IMR-90 (cell line): ENCODE results near the gene SMC1B. TPM values are rescaled to one million over a fixed set of nuclear protein-coding genes. Genes with fewer than 3 reads are reported as not detected.
"Not testable (repeated sequence)": the region's sequence is repeated elsewhere in the genome, so short reads cannot be mapped to it uniquely, and the experiment has no call there.

Experiments
- ATAC-seq: fragments of 200-7000 bp; cut with Tn5 transposase; 2 replicates; pipeline ENCODE4 v1.9.1; 2020; ENCODE audit warnings: low read depth, mild to moderate bottlenecking, moderate library complexity
- BruUV-seq: library from RNA; stranded (reverse); fragments of 400-500 nt; replicated peaks from 2 replicates; lab custom pipeline; 2021; lab: Mats Ljungman, UMichigan
- CTCF ChIA-PET: fragments of 300-600 bp; formaldehyde crosslinking; extraction: SDS; loops from one replicate; lab custom pipeline; 2021; ENCODE audit warnings: antibody characterized with exemption; lab: Yijun Ruan, JAX
- POLR2A ChIA-PET: fragments of 300-600 bp; sonication (Branson Sonifier 250); formaldehyde crosslinking; loops from one replicate; lab custom pipeline; 2022; ENCODE audit warnings: antibody characterized with exemption; ENCODE audit not compliant: unreplicated experiment; lab: Charles Lee
- DNase-seq: peaks from one replicate; pipeline ENCODE4 v3.0.0; 2013
- H2AFZ ChIP-seq: replicated peaks from 2 replicates; pipeline ENCODE3; 2013; ENCODE audit warnings: low read length, mild to moderate bottlenecking; ENCODE audit not compliant: poor library complexity
- H2AK5ac ChIP-seq: 2 replicates; pipeline ENCODE4 v1.6.1; 2013; ENCODE audit warnings: low read depth, low read length, inconsistent platforms
- H2AK9ac ChIP-seq: replicated peaks from 2 replicates; pipeline ENCODE3; 2013; ENCODE audit warnings: mild to moderate bottlenecking, low read depth, low read length, moderate library complexity; ENCODE audit not compliant: poor library complexity
- H2BK120ac ChIP-seq: 2 replicates; pipeline ENCODE4 v1.6.1; 2013; ENCODE audit warnings: low read depth, low read length, inconsistent platforms
- H2BK15ac ChIP-seq: 3 replicates; pipeline ENCODE4 v1.6.1; 2013; ENCODE audit warnings: low read depth, low read length, inconsistent platforms
- H2BK20ac ChIP-seq: 2 replicates; pipeline ENCODE4 v1.6.1; 2013; ENCODE audit warnings: low read depth, mild to moderate bottlenecking, inconsistent platforms, low read length, moderate library complexity
- H2BK5ac ChIP-seq: 2 replicates; pipeline ENCODE4 v1.6.1; 2013; ENCODE audit warnings: mild to moderate bottlenecking, low read depth, low read length, inconsistent platforms; ENCODE audit not compliant: poor library complexity, severe bottlenecking
- H3K14ac ChIP-seq: replicated peaks from 2 replicates; pipeline ENCODE4 v1.6.1; 2013; ENCODE audit warnings: low read depth, low read length, inconsistent platforms
- H3K18ac ChIP-seq: 2 replicates; pipeline ENCODE4 v1.6.1; 2013; ENCODE audit warnings: low read depth, low read length, control low read depth
- H3K23ac ChIP-seq: 2 replicates; pipeline ENCODE4 v1.6.1; 2013; ENCODE audit warnings: low read depth, low read length, inconsistent platforms
- H3K27ac ChIP-seq: 2 replicates; pipeline ENCODE4 v1.5.1; 2013; ENCODE audit warnings: mild to moderate bottlenecking, control low read depth, low read length; ENCODE audit not compliant: insufficient read depth
- H3K27me3 ChIP-seq: 2 replicates; pipeline ENCODE4 v1.6.1; 2013; ENCODE audit warnings: low read length; ENCODE audit not compliant: control insufficient read depth, insufficient read depth
- H3K36me3 ChIP-seq: 2 replicates; pipeline ENCODE4 v1.6.1; 2013; ENCODE audit warnings: low read length, mixed read lengths; ENCODE audit not compliant: control insufficient read depth, insufficient read depth
- H3K4ac ChIP-seq: 2 replicates; pipeline ENCODE4 v1.6.1; 2013; ENCODE audit warnings: low read depth, low read length, inconsistent platforms
- H3K4me1 ChIP-seq: 2 replicates; pipeline ENCODE4 v1.6.1; 2013; ENCODE audit warnings: low read length, mixed read lengths; ENCODE audit not compliant: control insufficient read depth, insufficient read depth
- H3K4me2 ChIP-seq: 2 replicates; pipeline ENCODE4 v1.6.1; 2013; ENCODE audit warnings: low read depth, mild to moderate bottlenecking, control low read depth, low read length, moderate library complexity
- H3K4me3 ChIP-seq: 2 replicates; pipeline ENCODE4 v1.5.1; 2013; ENCODE audit warnings: low read depth, mild to moderate bottlenecking, control low read depth, low read length, moderate library complexity; ENCODE audit not compliant: insufficient read depth
- H3K56ac ChIP-seq: 2 replicates; pipeline ENCODE4 v1.6.1; 2013; ENCODE audit warnings: low read length, inconsistent platforms; ENCODE audit not compliant: insufficient read depth; ENCODE audit errors: extremely low read depth
- H3K79me1 ChIP-seq, 2 experiments: 2 replicates each; pipeline ENCODE4 v1.6.1; 2013; ENCODE audit warnings: low read length in 2 of 2, inconsistent platforms in 1 of 2, low read depth in 1 of 2
- H3K9ac ChIP-seq: 2 replicates; pipeline ENCODE4 v1.6.1; 2013; ENCODE audit warnings: low read depth, low read length, control low read depth
- H3K9me1 ChIP-seq: 2 replicates; pipeline ENCODE4 v1.6.1; 2013; ENCODE audit warnings: low read length, inconsistent platforms; ENCODE audit not compliant: insufficient read depth
- H3K9me3 ChIP-seq: 2 replicates; pipeline ENCODE4 v1.6.1; 2013; ENCODE audit warnings: low read length; ENCODE audit not compliant: control insufficient read depth, insufficient read depth
- H4K20me1 ChIP-seq: 2 replicates; pipeline ENCODE4 v1.6.1; 2013; ENCODE audit warnings: low read length, inconsistent platforms; ENCODE audit not compliant: insufficient read depth
- H4K5ac ChIP-seq: 2 replicates; pipeline ENCODE4 v1.6.1; 2013; ENCODE audit warnings: mild to moderate bottlenecking, low read depth, low read length, control low read depth
- H4K8ac ChIP-seq, 2 experiments: 2 replicates each; pipeline ENCODE4 v1.6.1; 2013; ENCODE audit warnings: low read depth in 2 of 2, low read length in 2 of 2, control low read depth in 1 of 2, inconsistent platforms in 1 of 2
- H4K91ac ChIP-seq: 2 replicates; pipeline ENCODE4 v1.6.1; 2013; ENCODE audit warnings: low read depth, low read length, inconsistent platforms; ENCODE audit not compliant: insufficient read depth
- WGBS, 2 experiments: methylation state at CpG; one replicate each; pipeline versions ENCODE4 v1.1.5 to v1.1.7; 2013; ENCODE audit warnings: missing lambda C conversion rate in 2 of 2; ENCODE audit not compliant: insufficient read length in 1 of 2; ENCODE audit errors: extremely low coverage in 2 of 2; 5-methylcytosine and 5-hydroxymethylcytosine counted together
- dilution Hi-C: fragments of 300-500 bp; cut with HindIII; formaldehyde crosslinking; loops from one replicate; pipeline ENCODE4 v1.14.3; 2018; ENCODE audit warnings: low sequenced_read_pairs; ENCODE audit not compliant: unreplicated experiment
- in situ Hi-C: fragments of 300-500 bp; cut with MboI; formaldehyde crosslinking; loops from 3 replicates; pipeline ENCODE4 v1.14.3; 2019; ENCODE audit warnings: low sequenced_read_pairs, inconsistent platforms, mixed read lengths
- intact Hi-C: fragments of 100-400 bp; cut with micrococcal nuclease; formaldehyde crosslinking; loops from 2 replicates; pipeline ENCODE4 v1.10.0; 2022
- polyA plus RNA-seq, 3 experiments: library from polyadenylated mRNA; depleted of rRNA; stranded (reverse); fragments of >200 nt; gene quantifications; 2 replicates each; pipeline ENCODE4 v1.2.3, GENCODE V29; 2012; ENCODE audit warnings: low replicate concordance in 1 of 3
- total RNA-seq: library from RNA; depleted of rRNA; stranded (reverse); fragments of >200 nt; gene quantifications from 2 replicates; pipeline ENCODE4 v1.2.3, GENCODE V29; 2012; rRNA removed

SMC1B gene
- total and polyA plus RNA-seq, 2 of the 4 experiments (the other 2 are of a cell fraction), result not detected

DNA sequence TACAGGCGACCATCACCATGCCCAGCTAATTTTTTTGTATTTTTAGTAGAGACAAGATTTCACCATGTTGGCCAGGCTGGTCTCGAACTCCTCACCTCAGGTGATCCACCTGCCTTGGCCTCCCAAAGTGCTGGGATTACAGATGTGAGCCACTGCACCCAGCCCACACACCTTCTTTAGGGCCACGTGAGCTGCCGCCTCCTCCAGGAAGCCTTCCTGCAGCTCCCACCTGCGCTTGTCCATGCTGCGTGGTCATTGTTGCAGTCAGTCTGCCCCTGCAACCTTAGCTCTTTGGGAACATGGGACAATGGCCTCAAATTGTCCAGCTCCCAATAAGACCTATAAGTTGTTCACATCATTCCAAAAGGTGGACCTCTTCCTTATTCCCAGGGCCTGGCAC is 118.4 kb downstream of the SMC1B start:
- in situ Hi-C loops, H3K4me2 ChIP-seq, H2BK5ac ChIP-seq, H3K9ac ChIP-seq, H3K4me1 ChIP-seq, BruUV-seq, H3K27me3 ChIP-seq, H4K91ac ChIP-seq, H2AK5ac ChIP-seq, H4K20me1 ChIP-seq, dilution Hi-C loops, H3K27ac ChIP-seq, H2BK120ac ChIP-seq, DNase-seq, H3K36me3 ChIP-seq, H2BK20ac ChIP-seq, CTCF ChIA-PET, H2BK15ac ChIP-seq, H3K56ac ChIP-seq, H2AK9ac ChIP-seq, H4K8ac ChIP-seq, H4K5ac ChIP-seq, H3K14ac ChIP-seq, H2AFZ ChIP-seq, H3K18ac ChIP-seq, H3K79me1 ChIP-seq, H3K4me3 ChIP-seq, H3K4ac ChIP-seq, POLR2A ChIA-PET, H3K9me3 ChIP-seq, ATAC-seq, H3K23ac ChIP-seq, intact Hi-C loops: not testable (repeated sequence)
- WGBS, 2 experiments, result no CpG with 5 or more reads among the region's 6 CpGs
- peaks cover 13% of the 10 kb centered on the region for H3K9me1 ChIP-seq

Other genes starting within 250 kb of the SMC1B start
- 61.1 and 65.4 TPM in 2 replicates for gene NUP50, start 249.7 kb downstream of the SMC1B start, total RNA-seq
- 10.3 and 12.8 TPM in 2 replicates for gene NUP50, start 249.7 kb downstream of the SMC1B start, polyA plus RNA-seq (2012; rRNA removed)
- 21.7 and 25.3 TPM in 2 replicates for gene KIAA0930, start 172.7 kb downstream of the SMC1B start, total RNA-seq
- gene KIAA0930, start 172.7 kb downstream of the SMC1B start, polyA plus RNA-seq (2012; rRNA removed), result 34.1 and 38.1 TPM in 2 replicates
- gene UPK3A, start 128.7 kb downstream of the SMC1B start, total RNA-seq, result not detected in 2 replicates
- not detected in 2 replicates for gene UPK3A, start 128.7 kb downstream of the SMC1B start, polyA plus RNA-seq (2012; rRNA removed)
- 15.8 and 20.6 TPM in 2 replicates for gene FAM118A, start 103.7 kb downstream of the SMC1B start, total RNA-seq
- 83.4 and 95.6 TPM in 2 replicates for gene FAM118A, start 103.7 kb downstream of the SMC1B start, polyA plus RNA-seq (2012; rRNA removed)
- 0.28 and 0.36 TPM in 2 replicates for gene RIBC2, start 94 bp upstream of the SMC1B start, total RNA-seq
- 0.29 and 0.50 TPM in 2 replicates for gene RIBC2, start 94 bp upstream of the SMC1B start, polyA plus RNA-seq (2012; rRNA removed)
- 11.3 and 11.4 TPM in 2 replicates for gene FBLN1, start 89.3 kb upstream of the SMC1B start, total RNA-seq
- gene FBLN1, start 89.3 kb upstream of the SMC1B start, polyA plus RNA-seq (2012; rRNA removed), result 80.8 and 87.9 TPM in 2 replicates